Large intestine (tissue), 3 donors: ENCODE results near the gene ERAL1. TPM values are rescaled to one million over a fixed set of nuclear protein-coding genes. Genes with fewer than 3 reads are reported as not detected.
"Not testable (repeated sequence)": the region's sequence is repeated elsewhere in the genome, so short reads cannot be mapped to it uniquely, and the experiment has no call there.

Experiments
- DNase-seq, 2 donors: peaks; one replicate each; pipeline versions ENCODE4 v3.0.0 to v3.0.0-alpha.2; 2013
- H3K27ac ChIP-seq: one replicate; pipeline ENCODE4 v1.5.1; 2013; ENCODE audit warnings: low read length
- H3K27me3 ChIP-seq: 2 replicates; pipeline ENCODE4 v1.6.1; 2013; ENCODE audit warnings: low read length; ENCODE audit not compliant: control insufficient read depth, insufficient read depth
- H3K36me3 ChIP-seq: 2 replicates; pipeline ENCODE4 v1.6.1; 2013; ENCODE audit warnings: low read length; ENCODE audit not compliant: control insufficient read depth, insufficient read depth
- H3K4me1 ChIP-seq: one replicate; pipeline ENCODE4 v1.6.1; 2013; ENCODE audit warnings: low read length; ENCODE audit not compliant: control insufficient read depth, insufficient read depth
- H3K4me3 ChIP-seq: one replicate; pipeline ENCODE4 v1.5.1; 2013; ENCODE audit warnings: low read length
- H3K9me3 ChIP-seq: one replicate; pipeline ENCODE4 v1.6.1; 2013; ENCODE audit warnings: mild to moderate bottlenecking, low read depth, low read length, moderate library complexity; ENCODE audit not compliant: control insufficient read depth
- WGBS: methylation state at CpG from one replicate; pipeline ENCODE4 v1.1.5; 2013; ENCODE audit warnings: low lambda C conversion rate; ENCODE audit not compliant: insufficient coverage; 5-methylcytosine and 5-hydroxymethylcytosine counted together
- polyA plus RNA-seq: library from polyadenylated mRNA; unstranded; fragments of 120-200 nt; gene quantifications from one replicate; pipeline ENCODE4 v1.2.1, GENCODE V29; 2013

Gene ERAL1
- polyA plus RNA-seq, 1 donor = 54.2 TPM

GRCh38 chr17:28887871-28888471 is 33.2 kb downstream of the ERAL1 start:
- H3K4me3 ChIP-seq = no peak overlapping the region
- no peak for DNase-seq
- H3K36me3 ChIP-seq = peaks cover 48% of the 10 kb centered on the region
- no peak overlapping the region for H3K27ac ChIP-seq
- H3K4me1 ChIP-seq = no peaks in the 10 kb centered on the region
- no peaks in the 10 kb centered on the region for H3K27me3 ChIP-seq
- H3K9me3 ChIP-seq = no peaks in the 10 kb centered on the region
- WGBS = no CpG with 5 or more reads among the region's 12 CpGs

DNA sequence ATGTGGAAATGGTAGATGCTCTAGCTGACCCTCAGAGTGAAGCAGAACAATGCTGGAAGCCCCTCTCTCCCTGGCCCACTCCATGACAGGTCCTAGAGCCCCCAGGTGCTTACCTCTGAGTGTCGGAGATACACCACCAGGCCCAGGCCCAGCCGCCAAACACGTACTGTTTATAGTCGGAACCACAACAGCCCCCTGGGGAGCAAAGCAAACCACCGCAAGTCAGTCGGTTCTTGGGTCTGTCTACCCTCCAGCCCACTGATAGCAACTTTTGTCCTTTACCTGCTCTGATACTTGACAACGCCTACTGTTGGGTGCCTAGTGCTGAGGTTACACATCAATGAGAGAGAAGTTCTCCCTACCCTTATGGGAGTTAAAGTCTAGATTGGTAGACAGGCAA is 34.0 kb downstream of the ERAL1 start:
- no peaks in the 10 kb centered on the region for H3K27me3 ChIP-seq
- peaks cover 42% of the 10 kb centered on the region for H3K36me3 ChIP-seq
- WGBS = 100% methylated on average over 1 of the region's 7 CpGs
- no peaks in the 10 kb centered on the region for H3K9me3 ChIP-seq
- no peak overlapping the region for H3K27ac ChIP-seq
- DNase-seq = no peak
- no peak overlapping the region for H3K4me3 ChIP-seq
- H3K4me1 ChIP-seq = no peaks in the 10 kb centered on the region

GRCh38 chr17:28889996-28890395 is 35.2 kb downstream of the ERAL1 start:
- Histone ChIP-seq H3K27me3 (no peaks in the 10 kb centered on the region), H3K4me3 (no peak overlapping the region), H3K36me3 (peaks cover 32% of the 10 kb centered on the region), H3K9me3 (no peaks in the 10 kb centered on the region), H3K27ac (no peak overlapping the region), H3K4me1 (no peaks in the 10 kb centered on the region)
- 100% methylated on average over 1 of the region's 5 CpGs for WGBS
- no peak for DNase-seq

GRCh38 chr17:28891201-28891600 is 36.4 kb downstream of the ERAL1 start:
- WGBS = no CpG with 5 or more reads among the region's 1 CpG
- no peak for DNase-seq
- Histone ChIP-seq H3K4me1 (peaks cover 3% of the 10 kb centered on the region), H3K36me3 (peaks cover 23% of the 10 kb centered on the region), H3K4me3 (no peak overlapping the region), H3K9me3 (no peaks in the 10 kb centered on the region), H3K27ac (no peak overlapping the region), H3K27me3 (no peaks in the 10 kb centered on the region)

- Histone ChIP-seq H3K4me1 (peaks cover 10% of the 10 kb centered on the region), H3K27ac (no peak overlapping the region), H3K9me3 (no peaks in the 10 kb centered on the region), H3K4me3 (no peak overlapping the region), H3K36me3 (peaks cover 19% of the 10 kb centered on the region), H3K27me3 (no peaks in the 10 kb centered on the region)
- no peak for DNase-seq
- WGBS = no CpG with 5 or more reads among the region's 4 CpGs
Observed at GRCh38 chr17:28892024-28892423, 37.2 kb downstream of the ERAL1 start.

DNA sequence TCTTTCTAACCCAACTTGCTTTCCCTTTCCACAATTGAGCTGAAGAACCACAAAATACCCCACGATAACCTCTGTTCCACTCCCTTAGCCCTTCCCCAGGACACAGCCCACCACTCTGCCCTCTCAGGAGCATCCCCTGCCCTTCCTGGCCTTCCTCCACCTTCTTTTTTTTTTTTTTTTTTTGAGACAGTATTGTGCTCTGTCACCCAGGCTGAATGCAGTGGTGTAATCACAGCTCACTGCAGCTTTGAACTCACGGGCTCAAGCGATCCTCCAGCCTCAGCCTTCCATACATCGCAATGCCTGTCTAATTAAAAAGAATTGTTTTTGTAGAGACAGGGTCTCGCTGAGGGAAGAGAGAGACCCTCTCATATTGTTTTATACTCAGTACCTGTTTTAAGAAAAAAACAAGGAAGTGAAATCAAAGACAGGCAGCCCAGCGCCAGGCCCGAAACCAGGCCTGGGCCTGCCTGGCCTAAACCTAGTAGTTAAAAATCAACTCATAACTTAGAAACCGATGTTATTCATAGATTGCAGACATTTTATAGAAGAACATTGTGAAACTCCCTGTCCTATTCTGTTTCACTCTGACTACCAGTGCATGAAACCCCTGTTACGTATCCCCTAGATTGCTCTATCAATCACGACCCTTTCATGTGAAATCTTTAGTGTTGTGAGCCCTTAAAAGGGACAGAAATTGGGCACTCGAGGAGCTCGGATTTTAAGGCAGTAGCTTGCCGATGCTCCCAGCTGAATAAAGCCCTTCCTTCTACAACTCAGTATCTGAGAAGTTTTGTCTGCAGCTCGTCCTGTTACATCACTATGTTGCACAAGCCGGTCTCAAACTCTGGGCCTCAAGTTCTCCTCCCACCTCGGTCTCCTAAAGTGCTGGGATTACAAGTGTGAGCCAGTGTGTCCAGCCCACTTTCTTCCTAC is 38.7 kb downstream of the ERAL1 start:
- peaks cover 17% of the 10 kb centered on the region for H3K4me1 ChIP-seq
- WGBS = 96% methylated on average over 4 of the region's 16 CpGs
- H3K27me3 ChIP-seq, DNase-seq, H3K9me3 ChIP-seq, H3K4me3 ChIP-seq, H3K27ac ChIP-seq: not testable (repeated sequence)
- H3K36me3 ChIP-seq = peaks cover 10% of the 10 kb centered on the region

GRCh38 chr17:28895794-28896447 is 41.1 kb downstream of the ERAL1 start:
- Histone ChIP-seq H3K27ac (peak overlapping the region; percentile 85), H3K27me3 (no peaks in the 10 kb centered on the region), H3K4me1 (peaks cover 17% of the 10 kb centered on the region), H3K4me3 (peak overlapping the region; percentile 78), H3K36me3 (peaks cover 9% of the 10 kb centered on the region), H3K9me3 (no peaks in the 10 kb centered on the region)
- no peak for DNase-seq
- WGBS = no CpG with 5 or more reads among the region's 3 CpGs

DNA sequence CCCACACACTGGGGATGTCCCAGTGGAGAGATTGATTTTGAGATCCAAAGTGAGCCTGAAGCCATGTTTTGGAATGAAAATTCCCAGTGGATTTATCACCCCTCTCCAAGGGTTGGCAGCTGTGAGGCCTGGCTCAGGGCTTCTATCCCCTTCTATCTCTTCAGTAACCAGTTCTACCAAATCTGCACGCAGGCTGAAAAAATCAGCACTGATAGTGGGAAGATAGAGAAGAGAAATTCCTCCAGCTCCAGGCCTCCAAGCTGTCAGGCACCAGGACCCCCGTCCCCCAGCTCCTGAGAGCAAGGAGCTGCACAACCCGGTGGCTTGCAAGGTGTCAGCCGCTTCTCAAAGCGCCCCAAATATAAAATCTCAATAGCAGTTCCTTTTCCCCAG is 41.7 kb downstream of the ERAL1 start:
- peaks cover 4% of the 10 kb centered on the region for H3K36me3 ChIP-seq
- peak overlapping the region; percentile 78 for H3K4me3 ChIP-seq
- no peaks in the 10 kb centered on the region for H3K27me3 ChIP-seq
- H3K9me3 ChIP-seq = no peaks in the 10 kb centered on the region
- peaks cover 20% of the 10 kb centered on the region for H3K4me1 ChIP-seq
- no peak for DNase-seq
- peak overlapping the region; percentile 85 for H3K27ac ChIP-seq
- no CpG with 5 or more reads among the region's 5 CpGs for WGBS

DNA sequence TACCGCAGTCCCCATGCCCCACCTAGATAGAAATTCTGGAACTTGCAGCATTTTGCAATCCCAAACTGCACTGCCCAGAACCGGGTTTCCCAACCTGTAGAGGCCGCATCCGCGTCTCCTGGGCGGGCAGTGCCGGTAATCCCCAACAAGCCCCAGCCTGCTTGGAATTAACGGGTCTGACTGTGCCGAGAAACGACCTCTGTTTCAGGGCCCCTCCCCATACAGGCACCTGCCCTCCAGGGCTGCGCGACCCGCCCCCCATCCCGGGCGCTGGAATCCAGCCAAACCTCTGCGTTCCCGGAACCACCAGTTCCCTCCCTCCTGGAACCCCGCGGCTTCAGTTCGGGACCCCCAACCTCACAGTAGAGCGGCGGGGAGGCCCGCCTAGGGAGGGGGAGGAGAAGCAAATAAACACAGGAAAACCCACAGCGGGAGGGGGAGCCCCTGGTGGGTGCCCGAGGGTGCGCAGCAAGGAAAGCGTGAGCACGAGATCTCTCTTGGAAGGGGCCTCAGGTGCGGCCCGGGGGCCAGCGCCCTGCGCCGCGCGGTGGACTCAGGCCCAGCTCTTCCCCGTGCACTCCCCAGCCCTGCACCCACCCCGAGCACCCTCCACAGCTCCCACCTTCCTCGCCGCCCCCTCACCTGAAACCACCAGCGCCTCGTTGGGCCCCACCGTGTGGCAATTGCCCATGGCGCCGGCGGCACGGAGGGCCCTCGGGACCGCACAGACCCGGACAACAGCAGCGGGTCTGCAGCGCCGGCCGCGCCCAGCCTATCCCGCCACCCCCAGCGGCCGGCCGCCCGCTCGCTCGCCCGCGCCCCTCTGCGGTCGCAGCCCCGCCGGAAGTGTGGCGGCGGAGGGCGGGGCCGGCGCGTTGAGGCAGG is 42.3 kb downstream of the ERAL1 start, which contains the start of gene FLOT2:
Gene FLOT2, minus strand, starts transcription at position 850 of the 885 bp plus-strand sequence. Its CDS starts 159 bp downstream, at position 691.
- no peaks in the 10 kb centered on the region for H3K9me3 ChIP-seq
- H3K4me1 ChIP-seq = peaks cover 26% of the 10 kb centered on the region
- no peaks in the 10 kb centered on the region for H3K27me3 ChIP-seq
- WGBS = no CpG with 5 or more reads among the region's 73 CpGs
- H3K4me3 ChIP-seq = peak within 1 kb of the TSS; percentile 78
- H3K36me3 ChIP-seq = peaks cover 4% of the 10 kb centered on the region
- H3K27ac ChIP-seq = peak within 1 kb of the TSS; percentile 85
- DNase-seq = peak; percentile 35 to 72
